ENCODE data around the gene B4GALT4.

Gene B4GALT4

DNA sequence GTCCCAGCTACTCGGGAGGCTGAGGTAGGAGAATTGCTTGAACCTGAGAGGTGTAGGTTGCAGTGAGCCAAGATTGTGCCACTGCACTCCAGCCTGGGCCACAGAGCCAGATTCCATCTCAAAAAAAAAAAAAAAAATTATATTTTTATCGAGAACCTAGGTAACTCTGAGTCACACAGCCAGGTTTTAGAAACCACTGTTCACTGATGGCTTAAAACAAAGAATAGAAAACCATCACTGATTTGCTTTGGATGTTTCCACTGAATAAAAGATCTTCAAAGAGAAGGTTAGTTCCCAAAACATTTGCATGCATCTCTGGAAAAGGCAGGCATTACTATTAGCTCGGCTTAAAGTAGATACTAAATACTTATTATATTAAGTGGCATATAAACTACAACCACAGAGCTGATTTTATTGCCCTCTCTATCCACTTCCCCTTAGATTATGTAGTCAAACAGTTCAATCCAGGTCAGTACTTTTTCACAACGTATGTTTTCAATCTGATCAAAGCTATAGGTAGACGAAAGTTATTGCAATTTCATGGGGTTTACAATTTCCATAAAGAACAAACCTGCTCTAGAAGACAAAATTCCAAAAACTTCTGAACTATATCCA, 1.4 kb downstream of the B4GALT4 start:
- Histone ChIP-seq H3K27me3 (replicated peaks; ENCODE audit: insufficient read depth, low read length) (no peaks in the 10 kb centered on the region), H3K79me2 (ENCODE audit: low read length) (peaks cover 17% of the 10 kb centered on the region), H3K9me3 (replicated peaks; ENCODE audit: insufficient read depth, low read length) (no peaks in the 10 kb centered on the region), H3K4me1 (ENCODE audit: low read length) (peaks cover 25% of the 10 kb centered on the region), H4K20me1 (ENCODE audit: insufficient read depth, low read length) (no peaks in the 10 kb centered on the region), H3K27ac (ENCODE audit: low read length) (no peak overlapping the region), H3K9ac (ENCODE audit: low read length) (no peak overlapping the region), H3K36me3 (replicated peaks; ENCODE audit: insufficient read depth, low read length) (no peaks in the 10 kb centered on the region), H3K4me3 (ENCODE audit: low read length) (no peak overlapping the region), H3F3A (ENCODE audit: insufficient read depth, low read length) (0 out of 2 replicates have a peak, but pooled peaks cover 6% of the 10 kb centered on the region), H3K9me2 (replicated peaks; ENCODE audit: insufficient read depth, low read length) (no peaks in the 10 kb centered on the region), H3K4me2 (ENCODE audit: low read depth, low read length) (peak overlapping the region; percentile 76; the same call in 1 of the 2 replicates), H2AFZ (ENCODE audit: low read length) (no peak overlapping the region)
- no peak for DNase-seq
- TF ChIP-seq EZH2 (optimal IDR thresholded peaks at IDR 0.05; ENCODE audit: low read depth, low read length) (no peak), EZH2phosphoT487 (IDR thresholded peaks at IDR 0.05; ENCODE audit: low read length) (no peak)
- TF ChIP-seq, protein P1, sequence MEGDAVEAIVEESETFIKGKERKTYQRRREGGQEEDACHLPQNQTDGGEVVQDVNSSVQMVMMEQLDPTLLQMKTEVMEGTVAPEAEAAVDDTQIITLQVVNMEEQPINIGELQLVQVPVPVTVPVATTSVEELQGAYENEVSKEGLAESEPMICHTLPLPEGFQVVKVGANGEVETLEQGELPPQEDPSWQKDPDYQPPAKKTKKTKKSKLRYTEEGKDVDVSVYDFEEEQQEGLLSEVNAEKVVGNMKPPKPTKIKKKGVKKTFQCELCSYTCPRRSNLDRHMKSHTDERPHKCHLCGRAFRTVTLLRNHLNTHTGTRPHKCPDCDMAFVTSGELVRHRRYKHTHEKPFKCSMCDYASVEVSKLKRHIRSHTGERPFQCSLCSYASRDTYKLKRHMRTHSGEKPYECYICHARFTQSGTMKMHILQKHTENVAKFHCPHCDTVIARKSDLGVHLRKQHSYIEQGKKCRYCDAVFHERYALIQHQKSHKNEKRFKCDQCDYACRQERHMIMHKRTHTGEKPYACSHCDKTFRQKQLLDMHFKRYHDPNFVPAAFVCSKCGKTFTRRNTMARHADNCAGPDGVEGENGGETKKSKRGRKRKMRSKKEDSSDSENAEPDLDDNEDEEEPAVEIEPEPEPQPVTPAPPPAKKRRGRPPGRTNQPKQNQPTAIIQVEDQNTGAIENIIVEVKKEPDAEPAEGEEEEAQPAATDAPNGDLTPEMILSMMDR (IDR thresholded peaks at IDR 0.05; ENCODE audit: low read length), result no peak

DNA sequence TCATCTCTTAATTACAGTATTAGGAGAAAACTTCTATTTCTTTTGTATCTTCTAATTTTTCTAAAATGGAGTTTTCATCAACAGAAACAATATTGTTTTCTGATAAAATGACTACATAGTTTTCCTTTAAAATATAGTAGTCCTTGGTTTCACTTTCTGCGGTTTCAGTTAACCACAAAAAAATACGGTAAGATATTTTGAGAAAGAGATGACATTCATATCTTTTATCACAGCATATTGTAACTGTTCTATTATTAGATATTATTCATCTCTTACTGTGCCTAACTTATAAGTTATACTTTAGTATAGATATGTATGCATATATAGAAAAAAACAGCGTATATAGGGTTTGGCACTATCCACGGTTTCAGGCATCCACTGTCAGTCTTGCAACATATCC, 2.3 kb downstream of the B4GALT4 start:
- Histone ChIP-seq H3K79me2 (ENCODE audit: low read length) (peaks cover 17% of the 10 kb centered on the region), H3K4me1 (ENCODE audit: low read length) (peaks cover 25% of the 10 kb centered on the region), H2AFZ (ENCODE audit: low read length) (no peak overlapping the region), H3K9me2 (replicated peaks; ENCODE audit: insufficient read depth, low read length) (no peaks in the 10 kb centered on the region), H3K9me3 (replicated peaks; ENCODE audit: insufficient read depth, low read length) (no peaks in the 10 kb centered on the region), H3K27me3 (replicated peaks; ENCODE audit: insufficient read depth, low read length) (no peaks in the 10 kb centered on the region), H3K4me3 (ENCODE audit: low read length) (no peak overlapping the region), H3K9ac (ENCODE audit: low read length) (no peak overlapping the region), H3F3A (ENCODE audit: insufficient read depth, low read length) (0 out of 2 replicates have a peak, but pooled peaks cover 6% of the 10 kb centered on the region), H3K27ac (ENCODE audit: low read length) (no peak overlapping the region), H3K36me3 (replicated peaks; ENCODE audit: insufficient read depth, low read length) (no peaks in the 10 kb centered on the region), H4K20me1 (ENCODE audit: insufficient read depth, low read length) (no peaks in the 10 kb centered on the region), H3K4me2 (ENCODE audit: low read depth, low read length) (no peak overlapping the region; the same call in 1 of the 2 replicates)
- TF ChIP-seq EZH2phosphoT487 (IDR thresholded peaks at IDR 0.05; ENCODE audit: low read length), result no peak
- no peak for TF ChIP-seq EZH2 (optimal IDR thresholded peaks at IDR 0.05; ENCODE audit: low read depth, low read length)
- TF ChIP-seq, protein P1 (IDR thresholded peaks at IDR 0.05; ENCODE audit: low read length), result no peak
- DNase-seq, result no peak

DNA sequence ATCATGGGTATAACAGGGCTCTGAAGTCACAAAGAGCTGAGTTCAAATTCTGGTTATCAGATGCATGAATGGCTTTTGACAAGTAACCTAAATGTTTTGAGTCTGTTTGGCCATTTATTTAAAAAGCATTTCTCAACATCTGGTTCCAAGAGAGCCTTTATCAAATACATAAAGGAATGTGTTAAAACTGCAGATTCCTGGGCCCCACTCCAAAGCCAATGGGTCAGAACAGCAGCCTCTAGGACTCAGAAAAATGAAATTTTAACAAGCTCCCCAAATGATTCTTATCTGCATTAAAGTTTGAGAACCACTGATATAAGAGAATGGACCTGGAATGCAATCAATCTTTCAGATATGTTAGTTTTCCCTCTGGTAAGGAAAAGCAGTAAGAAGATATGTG, 3.4 kb downstream of the B4GALT4 start:
- no peak for DNase-seq
- H3K79me2 ChIP-seq (ENCODE audit: low read length), result peaks cover 17% of the 10 kb centered on the region
- H3K27ac ChIP-seq (ENCODE audit: low read length), result no peak overlapping the region
- no peaks in the 10 kb centered on the region for H4K20me1 ChIP-seq (ENCODE audit: insufficient read depth, low read length)
- no peak overlapping the region for H3K9ac ChIP-seq (ENCODE audit: low read length)
- H3F3A ChIP-seq (ENCODE audit: insufficient read depth, low read length), result 0 out of 2 replicates have a peak, but pooled peaks cover 6% of the 10 kb centered on the region
- no peaks in the 10 kb centered on the region for H3K9me2 ChIP-seq (replicated peaks; ENCODE audit: insufficient read depth, low read length)
- TF ChIP-seq EZH2 (optimal IDR thresholded peaks at IDR 0.05; ENCODE audit: low read depth, low read length) (no peak), EZH2phosphoT487 (IDR thresholded peaks at IDR 0.05; ENCODE audit: low read length) (no peak)
- TF ChIP-seq, protein P1 (IDR thresholded peaks at IDR 0.05; ENCODE audit: low read length), result no peak
- H3K4me1 ChIP-seq (ENCODE audit: low read length), result peaks cover 25% of the 10 kb centered on the region
- H3K36me3 ChIP-seq (replicated peaks; ENCODE audit: insufficient read depth, low read length), result no peaks in the 10 kb centered on the region
- H3K9me3 ChIP-seq (replicated peaks; ENCODE audit: insufficient read depth, low read length), result no peaks in the 10 kb centered on the region
- no peaks in the 10 kb centered on the region for H3K27me3 ChIP-seq (replicated peaks; ENCODE audit: insufficient read depth, low read length)
- H3K4me2 ChIP-seq (ENCODE audit: low read depth, low read length), result no peak overlapping the region
- no peak overlapping the region for H3K4me3 ChIP-seq (ENCODE audit: low read length)
- no peak overlapping the region for H2AFZ ChIP-seq (ENCODE audit: low read length)
